Spleen (tissue), 7 donors: ENCODE measurements around the gene NRN1L.

ENCODE experiments used
- POLR2A ChIP-seq, 3 donors: fragments of 450-650 bp; IDR thresholded peaks; one replicate each; pipeline ENCODE4 v1.5.1; 2017; ENCODE audit warnings: antibody characterized with exemption in 3 of 3, mild to moderate bottlenecking in 1 of 3
- POLR2AphosphoS5 ChIP-seq, 3 donors: sonication (generic); formaldehyde crosslinking; IDR thresholded peaks; one replicate each; pipeline ENCODE4 v1.5.1; 2017; ENCODE audit warnings: antibody characterized with exemption in 3 of 3
- TF ChIP-seq, protein P1 (sequence below), 11 experiments: fragments of 200-600 bp in 7 of 11; fragments of 450-650 bp in 4 of 11; sonication (generic) in 4 of 11; IDR thresholded peaks in 8 of 11; conservative IDR thresholded peaks in 3 of 11; 1 replicate in 7 of 11; 2 replicates in 4 of 11; pipeline versions ENCODE4 v1.4.0 to v1.8.0; 2016 to 2021; ENCODE audit warnings: antibody characterized with exemption in 11 of 11, inconsistent platforms in 4 of 11, mild to moderate bottlenecking in 1 of 11
- donor health status: DM: no; HTN: no; CAD: no; lungs with moderate emphysema.
- donor health status: DM: no; HTN: no; CAD: no.
- donor health status: DM: no; HTN: no; CAD: no.

DNA sequence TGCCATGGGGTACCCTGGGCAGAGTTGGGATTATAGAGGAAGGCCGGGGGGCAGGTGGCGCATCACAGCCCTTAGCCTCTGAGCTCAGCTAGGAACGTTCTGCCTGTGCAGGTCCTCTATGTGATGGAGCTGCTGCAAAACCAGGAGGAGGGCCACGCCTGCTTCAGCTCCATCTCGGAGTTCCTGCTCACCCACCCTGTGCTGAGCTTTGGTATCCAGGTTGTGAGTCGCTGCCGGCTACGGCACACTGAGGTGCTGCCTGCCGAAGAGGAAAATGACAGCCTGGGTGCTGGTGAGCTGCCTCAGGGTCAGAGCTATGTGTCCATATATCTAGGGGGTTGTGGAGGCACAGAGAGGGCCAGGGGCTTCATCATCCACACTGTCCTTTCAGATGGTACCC lies 5.8 kb upstream of the NRN1L start:
- TF ChIP-seq, protein P1, sequence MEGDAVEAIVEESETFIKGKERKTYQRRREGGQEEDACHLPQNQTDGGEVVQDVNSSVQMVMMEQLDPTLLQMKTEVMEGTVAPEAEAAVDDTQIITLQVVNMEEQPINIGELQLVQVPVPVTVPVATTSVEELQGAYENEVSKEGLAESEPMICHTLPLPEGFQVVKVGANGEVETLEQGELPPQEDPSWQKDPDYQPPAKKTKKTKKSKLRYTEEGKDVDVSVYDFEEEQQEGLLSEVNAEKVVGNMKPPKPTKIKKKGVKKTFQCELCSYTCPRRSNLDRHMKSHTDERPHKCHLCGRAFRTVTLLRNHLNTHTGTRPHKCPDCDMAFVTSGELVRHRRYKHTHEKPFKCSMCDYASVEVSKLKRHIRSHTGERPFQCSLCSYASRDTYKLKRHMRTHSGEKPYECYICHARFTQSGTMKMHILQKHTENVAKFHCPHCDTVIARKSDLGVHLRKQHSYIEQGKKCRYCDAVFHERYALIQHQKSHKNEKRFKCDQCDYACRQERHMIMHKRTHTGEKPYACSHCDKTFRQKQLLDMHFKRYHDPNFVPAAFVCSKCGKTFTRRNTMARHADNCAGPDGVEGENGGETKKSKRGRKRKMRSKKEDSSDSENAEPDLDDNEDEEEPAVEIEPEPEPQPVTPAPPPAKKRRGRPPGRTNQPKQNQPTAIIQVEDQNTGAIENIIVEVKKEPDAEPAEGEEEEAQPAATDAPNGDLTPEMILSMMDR (IDR thresholded peaks at IDR 0.05 in 8 of 11, conservative IDR thresholded peaks at IDR 0.05 in 3 of 11), result no peak
- TF ChIP-seq POLR2A (IDR thresholded peaks at IDR 0.05) (no peak), POLR2AphosphoS5 (IDR thresholded peaks at IDR 0.05) (no peak)
